NCI-H2196 (cell line): ENCODE results near the gene ZNF385A.

ENCODE experiments used
- DNase-seq: peaks from one replicate; lab custom pipeline; 2025; ENCODE audit not compliant: unreplicated experiment; lab: John Stamatoyannopoulos, UW

Gene ZNF385A

DNA sequence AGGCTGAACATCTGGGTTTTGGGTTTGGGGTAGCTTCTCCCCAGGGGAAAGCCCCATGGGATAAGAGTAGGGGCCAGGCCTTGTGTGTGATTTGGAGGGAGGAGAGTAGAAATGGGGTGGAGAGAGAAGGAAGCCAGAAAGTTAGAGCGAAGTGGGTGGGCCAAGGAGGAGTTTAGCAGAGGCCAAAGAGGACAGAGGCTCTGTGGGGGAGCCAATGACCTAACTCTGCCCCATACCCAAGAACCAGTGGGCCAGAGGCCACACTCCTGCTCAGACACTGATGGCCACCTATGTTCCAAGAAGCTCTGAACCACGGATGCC, 9.3 kb downstream of the ZNF385A start:
- no peak for DNase-seq

DNA sequence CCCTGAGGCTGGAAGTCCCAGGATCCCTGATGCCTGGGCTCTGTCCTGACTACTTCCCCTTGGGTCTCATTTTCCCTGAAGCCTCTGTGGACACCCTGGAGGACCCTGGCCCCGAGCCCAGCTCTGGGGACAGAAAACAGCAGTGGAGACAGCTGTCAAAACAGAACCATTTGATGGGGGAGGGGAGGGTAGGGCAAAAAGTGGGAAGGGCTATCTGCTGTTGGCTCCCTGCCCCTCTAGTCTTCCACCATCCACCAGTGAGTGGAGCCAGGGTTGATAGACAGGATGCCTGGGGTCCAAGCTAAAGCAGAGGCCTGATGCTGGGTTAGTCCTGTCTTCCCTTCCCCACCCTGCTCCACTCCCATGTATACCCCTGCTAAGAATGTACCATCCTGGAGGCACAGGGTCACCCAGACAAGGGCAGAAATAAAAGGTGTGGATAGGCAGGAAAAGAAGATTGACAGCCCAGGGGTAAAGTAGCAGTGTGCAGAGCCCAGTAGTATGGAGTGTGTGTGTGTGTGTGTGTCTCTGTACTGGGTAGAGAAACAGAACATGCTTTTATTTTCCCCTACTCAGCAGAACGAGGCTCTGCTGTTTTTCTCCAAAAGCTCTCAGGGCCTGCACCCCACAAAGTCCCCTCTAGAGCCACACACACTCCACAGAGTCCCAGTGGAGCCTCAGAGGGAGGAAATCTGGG, 9.8 kb downstream of the ZNF385A start:
- peak; percentile 32 for DNase-seq

DNA sequence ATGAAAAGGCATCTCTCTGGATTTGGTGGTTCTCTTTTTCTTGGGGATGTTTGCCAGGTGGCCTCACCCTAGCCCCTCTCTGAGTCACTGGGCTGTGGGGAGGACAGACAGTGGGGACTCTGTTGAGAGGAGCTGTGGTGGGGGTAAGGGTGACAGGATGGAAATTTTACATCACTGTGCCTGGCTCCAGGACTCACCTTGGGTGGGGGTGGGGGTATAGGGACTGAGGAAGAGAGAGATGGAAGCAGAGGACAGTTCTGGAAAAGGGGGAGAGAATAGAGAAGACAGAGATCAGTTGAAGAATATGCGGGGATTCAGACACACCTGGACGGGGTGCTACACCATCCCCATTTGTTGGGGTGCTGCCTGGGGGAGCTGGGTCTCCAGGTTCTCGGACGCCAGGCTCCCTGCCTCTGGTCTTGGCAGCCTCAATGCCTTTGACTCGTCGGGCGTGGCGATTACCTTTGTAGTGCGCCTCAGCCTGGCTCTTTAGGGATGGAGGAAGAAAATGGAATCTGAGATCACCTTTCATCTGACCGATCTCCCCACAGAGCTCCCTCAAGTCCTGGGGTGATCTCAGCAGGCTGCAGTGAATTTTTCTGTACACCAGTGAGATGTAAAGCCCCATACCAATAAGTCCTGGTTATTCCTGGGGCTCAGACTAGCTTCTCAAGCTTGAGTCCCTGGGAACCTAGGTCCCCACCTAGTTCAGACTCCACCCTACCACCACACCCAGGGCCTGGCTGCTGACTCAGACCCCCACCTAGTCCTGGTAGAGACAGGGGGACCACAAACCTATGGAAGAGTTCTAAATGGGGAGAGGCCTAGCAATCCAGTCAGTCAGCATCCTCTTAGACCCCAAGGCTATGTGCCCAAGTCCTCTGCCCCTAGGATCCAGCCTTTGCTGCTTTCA, 10.6 kb downstream of the ZNF385A start:
- no peak for DNase-seq

GRCh38 chr12:54372113-54372806, 12.3 kb downstream of the ZNF385A start:
- no peak for DNase-seq

GRCh38 chr12:54371328-54372112, 13.0 kb downstream of the ZNF385A start:
- DNase-seq: peak; percentile 49

- DNase-seq: no peak
Measured at GRCh38 chr12:54370171-54370730, 14.3 kb downstream of the ZNF385A start.

DNA sequence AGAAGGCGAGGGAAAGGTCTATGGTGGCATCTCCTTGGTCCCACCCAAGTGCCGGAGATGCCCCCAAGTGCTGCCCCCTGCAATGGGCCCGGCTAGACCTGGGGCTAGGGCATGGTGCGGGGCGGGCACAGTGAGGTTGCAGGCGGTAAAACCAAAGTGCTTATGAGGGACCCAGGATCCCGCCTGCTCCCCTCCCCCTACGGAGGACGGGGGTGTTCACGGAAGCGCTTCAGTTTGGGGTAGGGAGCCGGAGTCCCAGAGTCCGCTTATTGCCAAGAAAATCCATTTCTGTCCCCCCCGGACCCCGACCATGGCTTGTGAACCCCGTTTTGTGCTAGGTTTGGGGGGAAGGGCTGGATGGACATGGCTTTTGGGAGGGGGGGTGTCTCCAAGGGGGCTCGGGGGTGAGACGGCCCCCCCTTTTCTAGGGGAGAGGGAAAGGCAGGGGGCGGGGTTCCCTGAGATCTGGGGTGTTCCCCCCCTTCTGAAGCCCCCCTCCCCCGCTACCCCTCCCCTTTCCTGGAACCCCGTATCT, 14.9 kb downstream of the ZNF385A start:
- DNase-seq: no peak

GRCh38 chr12:54368709-54369596, 15.6 kb downstream of the ZNF385A start:
- peak; percentile 92 for DNase-seq

- DNase-seq: no peak
Measured at GRCh38 chr12:54368025-54368708, 16.4 kb downstream of the ZNF385A start.

GRCh38 chr12:54364413-54364812, 20.1 kb downstream of the ZNF385A start, which contains the start of gene GPR84:
Gene GPR84 (minus strand): TSS chr12:54364486. CDS start chr12:54363851, 635 bp downstream.
- DNase-seq: no peak

DNA sequence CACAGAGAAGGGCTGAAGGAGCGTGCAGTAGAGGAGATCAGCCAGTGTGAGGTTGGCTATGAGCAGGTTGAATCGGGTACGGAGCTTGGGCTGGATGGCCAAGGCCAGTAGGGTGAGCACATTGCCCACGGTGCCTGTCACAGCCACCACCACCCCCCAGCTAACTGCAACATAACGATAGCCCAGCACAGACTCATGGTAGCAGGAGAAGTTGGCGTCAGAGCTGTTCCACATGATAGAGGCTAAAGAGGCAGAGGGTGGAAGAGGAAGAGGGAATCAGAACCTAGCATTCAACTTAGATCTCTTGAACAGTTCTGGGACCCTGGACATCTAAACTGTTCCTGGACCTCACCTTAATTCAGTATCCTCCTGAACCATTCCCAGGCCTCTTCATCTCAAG, 20.9 kb downstream of the ZNF385A start:
- no peak for DNase-seq

DNA sequence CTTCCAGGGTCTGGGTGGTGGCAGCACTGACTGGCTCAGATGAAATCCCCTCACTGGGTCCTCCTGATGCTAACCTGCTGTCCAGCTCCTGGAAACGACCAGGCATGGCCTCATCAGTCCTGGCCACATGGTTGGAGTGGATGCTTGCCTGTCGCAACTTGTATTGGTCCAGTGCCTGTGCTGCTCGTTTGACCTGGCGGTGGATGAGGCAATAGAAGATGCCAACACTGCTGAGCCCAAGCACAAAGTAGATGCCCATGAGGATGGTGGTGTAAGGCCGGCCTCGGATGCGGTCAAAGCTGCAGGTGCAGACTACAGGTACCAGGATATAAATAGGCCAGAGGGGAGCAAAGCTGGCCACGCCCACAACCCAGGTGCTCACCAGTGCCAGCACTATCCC, 21.5 kb downstream of the ZNF385A start:
- no peak for DNase-seq

DNA sequence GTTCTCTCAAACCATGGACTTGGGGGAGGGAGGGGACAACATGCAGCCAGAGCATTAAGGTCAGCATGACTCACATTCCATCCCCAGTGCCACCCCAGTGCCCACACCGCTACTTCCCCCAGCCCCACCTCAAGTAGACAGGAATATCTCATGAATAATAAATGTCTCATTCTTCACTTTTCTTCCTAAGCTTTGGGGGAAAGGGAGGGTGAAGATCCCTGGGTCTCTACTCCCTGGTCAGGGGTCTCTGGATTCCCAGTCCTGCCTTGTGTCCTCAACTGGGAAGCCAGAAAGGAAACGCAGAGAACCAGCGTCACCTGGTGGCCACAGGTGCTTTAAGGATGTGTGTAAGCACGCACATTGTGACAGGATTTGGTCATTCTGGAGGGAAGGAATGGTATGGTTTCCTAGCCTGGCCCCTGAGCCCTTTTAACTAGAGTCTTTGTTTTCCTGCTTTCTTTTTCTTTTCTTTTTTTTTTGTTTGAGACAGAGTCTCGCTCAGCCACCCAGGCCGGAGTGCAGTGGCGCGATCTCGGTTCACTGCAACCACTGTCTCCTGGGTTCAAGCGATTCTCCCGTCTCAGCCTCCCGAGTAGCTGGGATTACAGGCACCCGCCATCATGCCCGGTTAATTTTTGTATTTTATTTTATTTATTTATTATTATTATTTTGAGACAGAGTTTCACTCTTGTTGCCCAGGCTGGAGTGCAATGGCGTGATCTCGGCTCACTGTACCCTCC, 23.6 kb downstream of the ZNF385A start:
- DNase-seq: peak; percentile 90

DNA sequence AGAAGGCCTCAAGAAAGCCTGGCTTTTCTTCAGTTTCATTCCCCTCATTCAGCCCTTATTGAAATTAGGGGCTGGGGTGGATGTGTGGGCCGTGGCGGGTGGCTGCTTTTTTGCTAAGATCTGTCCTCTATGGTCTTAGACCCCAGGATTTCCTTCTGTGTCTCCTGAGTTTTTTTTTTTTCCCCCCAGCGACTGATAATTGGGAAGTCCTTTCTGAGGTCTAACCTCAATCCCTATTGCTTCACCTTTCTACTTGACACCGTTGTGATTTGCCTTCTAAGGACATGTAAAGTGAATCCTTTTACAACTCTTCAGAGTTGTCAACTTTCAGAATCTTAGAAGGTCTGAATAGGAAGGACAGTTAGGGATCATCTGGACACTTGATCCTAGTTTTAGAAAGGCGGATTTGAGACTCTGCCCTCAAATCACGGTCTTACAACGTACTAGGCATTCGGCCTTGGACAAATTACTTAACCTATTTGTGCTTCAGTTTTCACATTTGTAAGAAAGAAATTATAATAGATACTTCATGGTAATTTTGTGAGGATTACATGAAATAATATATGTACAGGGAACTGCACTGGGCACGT, 24.7 kb downstream of the ZNF385A start:
- DNase-seq: peak; percentile 12

DNA sequence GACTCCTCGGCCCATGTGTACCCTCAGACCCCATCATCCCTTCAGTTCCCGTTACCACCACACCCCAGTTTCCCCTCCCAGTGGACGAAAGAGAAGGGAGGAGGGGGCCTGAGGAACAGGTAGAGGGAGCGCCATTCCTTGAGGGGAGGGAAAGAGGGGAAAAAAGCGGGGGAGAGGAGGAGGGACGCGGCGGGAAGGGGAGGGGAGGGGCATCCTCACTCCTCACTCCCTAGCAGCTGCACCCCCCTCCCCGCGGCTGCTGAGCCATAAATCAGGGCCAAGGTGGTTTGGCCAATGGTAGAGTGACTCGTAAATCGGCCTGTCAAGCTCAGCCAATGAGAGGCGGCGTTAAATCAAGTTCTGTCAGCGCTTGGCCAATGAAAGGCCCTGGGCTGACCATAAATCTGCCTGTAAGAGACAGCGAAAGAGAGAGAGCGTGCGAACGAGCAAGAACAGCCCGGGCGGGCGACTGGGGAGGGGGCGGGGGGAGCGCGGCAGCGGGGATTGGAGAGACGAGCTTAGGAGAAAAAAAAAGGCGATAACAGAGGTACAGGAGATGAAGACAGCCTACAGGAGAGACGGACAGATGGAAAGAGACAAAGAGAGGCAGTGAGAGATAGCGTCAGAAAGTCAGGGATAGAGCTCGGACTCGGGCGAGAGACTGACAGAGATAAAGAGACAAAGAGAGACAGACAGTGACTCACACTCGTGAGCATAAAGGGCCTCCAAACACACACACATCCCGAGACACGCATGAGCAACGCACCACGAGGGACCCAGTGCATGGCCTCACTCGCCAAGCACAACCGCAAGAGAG, 25.4 kb downstream of the ZNF385A start:
- DNase-seq: peak; percentile 98

- DNase-seq: peak; percentile 40
Measured at GRCh38 chr12:54358191-54358944, 26.2 kb downstream of the ZNF385A start.
